Adrenal gland (tissue), 12 donors: ENCODE data around the gene NOL12. TPM values are rescaled to one million over a fixed set of nuclear protein-coding genes. Genes with fewer than 3 reads are reported as not detected.

ENCODE experiments used
- DNase-seq, 7 donors: peaks; one replicate each; pipeline ENCODE4 v3.0.0-alpha.2; 2019 to 2020
- H3K27ac ChIP-seq, 5 donors: fragments of 200-600 bp; sonication (generic) in 4 of 5; 1 replicate in 3 of 5; 2 replicates in 2 of 5; pipeline versions ENCODE4 v1.5.1 to v1.8.0; 2016 to 2020; ENCODE audit warnings: mild to moderate bottlenecking in 1 of 5
- H3K27me3 ChIP-seq: fragments of 200-600 bp; 2 replicates; pipeline ENCODE4 v1.8.0; 2021
- H3K36me3 ChIP-seq, 2 donors: fragments of 200-600 bp; replicated peaks in 1 of 2; 1 replicate in 1 of 2; 2 replicates in 1 of 2; pipeline versions ENCODE4 v1.5.1 to v1.8.0; 2018 to 2022
- H3K4me1 ChIP-seq, 2 donors: fragments of 200-600 bp; replicated peaks in 1 of 2; 1 replicate in 1 of 2; 2 replicates in 1 of 2; pipeline versions ENCODE4 v1.5.1 to v1.8.0; 2018 to 2021
- H3K4me3 ChIP-seq, 4 donors: fragments of 200-600 bp; sonication (generic) in 3 of 4; one replicate each; pipeline ENCODE4 v1.5.1; 2016 to 2018
- H3K9me3 ChIP-seq, 3 donors: fragments of 200-600 bp; sonication (generic) in 1 of 3; replicated peaks in 1 of 3; 1 replicate in 2 of 3; 2 replicates in 1 of 3; pipeline versions ENCODE4 v1.5.1 to v1.8.0; 2016 to 2021
- POLR2A ChIP-seq, 2 donors: fragments of 450-650 bp; IDR thresholded peaks; one replicate each; pipeline ENCODE4 v1.6.1; 2017; ENCODE audit warnings: antibody characterized with exemption in 2 of 2, mild to moderate bottlenecking in 2 of 2, moderate library complexity in 1 of 2
- WGBS, 4 donors: extraction: QIAGEN DNeasy Blood & Tissue Kit in 2 of 4; methylation state at CpG; one replicate each; pipeline versions ENCODE4 v1.1.5 to v1.1.7; 2013 to 2017; 5-methylcytosine and 5-hydroxymethylcytosine counted together
- intact Hi-C, 2 donors: fragments of 100-400 bp; cut with DNase I; formaldehyde crosslinking; loops; one replicate each; pipeline versions ENCODE4 v1.14.1 to v1.15.0; 2022 to 2023
- polyA plus RNA-seq, 3 donors: library from polyadenylated mRNA; stranded (reverse); fragments of 200-250 nt in 2 of 3; fragments of 350-450 nt in 1 of 3; fragmentation: Illumina TruSeq in 1 of 3; extraction: RNeasy Lipid Tissue Mini Kit (QIAGEN cat#74804) in 1 of 3; gene quantifications; one replicate each; pipeline ENCODE4 v1.2.3, GENCODE V29; 2013 to 2014
- total RNA-seq, 9 donors: library from RNA; depleted of rRNA in 4 of 9; stranded (reverse); fragments of >200 nt in 4 of 9; fragments of 120-200 nt in 1 of 9; fragmentation: NEBNext Ultra II Directional in 1 of 9; extraction: Animal tissue kit (Norgen Biotek cat#: 25700) in 1 of 9; gene quantifications; one replicate each; pipeline versions ENCODE4 v1.1.0 to v1.2.4, GENCODE V29; 2013 to 2023
- TF ChIP-seq, protein P1 (sequence below), 6 experiments: fragments of 450-650 bp in 4 of 6; fragments of 200-600 bp in 2 of 6; sonication (generic) in 1 of 6; IDR thresholded peaks; 1 replicate in 5 of 6; 2 replicates in 1 of 6; pipeline versions ENCODE4 v1.5.1 to v1.8.0; 2016 to 2021; ENCODE audit warnings: antibody characterized with exemption in 6 of 6, mild to moderate bottlenecking in 2 of 6, moderate library complexity in 1 of 6
- donor health status: healthy with polysubstance abuse.
- donor health status: Bipolar disorder and iron deficiency.
- donor health status: DM: yes; HTN: yes; CAD: no.
- donor health status: DM: no; HTN: no; CAD: no.
- donor health status: DM: no; HTN: no; CAD: no.
- donor health status: DM: yes; HTN: yes; CAD: no.

Gene NOL12
- total and polyA plus RNA-seq, 12 donors = 23.2 to 90.7 (median 39.3) TPM

DNA sequence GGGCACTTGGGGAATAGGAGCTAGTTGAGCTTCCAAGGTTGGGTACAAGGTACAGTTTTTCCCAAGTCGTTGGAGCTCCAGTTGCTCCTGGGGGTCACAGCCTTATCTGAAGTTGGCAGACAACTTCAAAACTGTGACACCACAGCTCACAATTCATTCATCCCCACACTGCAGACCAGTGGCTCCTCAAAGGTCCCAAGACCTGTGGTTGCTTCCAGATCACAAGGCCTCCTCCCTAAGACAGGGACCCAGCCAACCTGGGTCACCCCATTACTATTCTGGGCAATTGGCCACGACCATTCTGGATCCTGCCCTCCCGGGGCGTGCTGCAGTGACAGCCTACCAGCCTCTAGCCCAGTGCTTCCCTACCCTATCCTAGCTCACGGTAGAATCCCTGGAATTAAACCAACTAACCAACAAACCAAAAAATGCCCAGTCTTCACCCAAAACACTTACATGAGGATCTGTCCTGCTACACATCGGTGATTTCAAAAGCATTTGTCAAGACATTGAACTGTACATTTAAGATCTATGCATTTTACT, 28.5 kb upstream of the NOL12 start:
- peak overlapping the region in 4 of 5 donors; percentile 41 to 88 (median 75) for H3K27ac ChIP-seq
- WGBS, 4 donors = 5 to 11% (median 8%) methylated on average over 5 to 6 of the region's 6 CpGs
- peak overlapping the region in 2 of 4 donors; percentile 16 to 50 for H3K4me3 ChIP-seq
- no peaks in the 10 kb centered on the region for H3K27me3 ChIP-seq
- H3K36me3 ChIP-seq = peaks cover 0 to 9% of the 10 kb centered on the region in 2 donors
- H3K4me1 ChIP-seq = peaks cover 31 to 41% of the 10 kb centered on the region in 2 donors
- no peaks in the 10 kb centered on the region for H3K9me3 ChIP-seq
- intact Hi-C loops = no loop called here
- TF ChIP-seq, protein P1, sequence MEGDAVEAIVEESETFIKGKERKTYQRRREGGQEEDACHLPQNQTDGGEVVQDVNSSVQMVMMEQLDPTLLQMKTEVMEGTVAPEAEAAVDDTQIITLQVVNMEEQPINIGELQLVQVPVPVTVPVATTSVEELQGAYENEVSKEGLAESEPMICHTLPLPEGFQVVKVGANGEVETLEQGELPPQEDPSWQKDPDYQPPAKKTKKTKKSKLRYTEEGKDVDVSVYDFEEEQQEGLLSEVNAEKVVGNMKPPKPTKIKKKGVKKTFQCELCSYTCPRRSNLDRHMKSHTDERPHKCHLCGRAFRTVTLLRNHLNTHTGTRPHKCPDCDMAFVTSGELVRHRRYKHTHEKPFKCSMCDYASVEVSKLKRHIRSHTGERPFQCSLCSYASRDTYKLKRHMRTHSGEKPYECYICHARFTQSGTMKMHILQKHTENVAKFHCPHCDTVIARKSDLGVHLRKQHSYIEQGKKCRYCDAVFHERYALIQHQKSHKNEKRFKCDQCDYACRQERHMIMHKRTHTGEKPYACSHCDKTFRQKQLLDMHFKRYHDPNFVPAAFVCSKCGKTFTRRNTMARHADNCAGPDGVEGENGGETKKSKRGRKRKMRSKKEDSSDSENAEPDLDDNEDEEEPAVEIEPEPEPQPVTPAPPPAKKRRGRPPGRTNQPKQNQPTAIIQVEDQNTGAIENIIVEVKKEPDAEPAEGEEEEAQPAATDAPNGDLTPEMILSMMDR (IDR thresholded peaks at IDR 0.05) = no peak
- no peak for TF ChIP-seq POLR2A (IDR thresholded peaks at IDR 0.05)
- peak in 2 of 7 donors; percentile 44 to 46 for DNase-seq

GRCh38 chr22:37658133-37659065, 27.7 kb upstream of the NOL12 start, which contains the start of gene PDXP:
Gene PDXP (plus strand): TSS chr22:37658723. CDS start chr22:37658783, 60 bp downstream.
- peak within 1 kb of the TSS in 3 of 4 donors; percentile 33 to 78 (median 56) for H3K4me3 ChIP-seq
- no peaks in the 10 kb centered on the region for H3K9me3 ChIP-seq
- H3K36me3 ChIP-seq = peaks cover 0 to 2% of the 10 kb centered on the region in 2 donors
- H3K27ac ChIP-seq = peak within 1 kb of the TSS in 4 of 5 donors; percentile 49 to 89 (median 80)
- intact Hi-C loops = no loop called here
- WGBS, 4 donors = 0 to 1% (median 0%) methylated on average over 14 to 101 of the region's 101 CpGs
- H3K4me1 ChIP-seq = peaks cover 31 to 41% of the 10 kb centered on the region in 2 donors
- peak; percentile 99 to 100 (median 100) for DNase-seq
- TF ChIP-seq POLR2A (IDR thresholded peaks at IDR 0.05) = peak; percentile 76 to 83
- TF ChIP-seq, protein P1 (IDR thresholded peaks at IDR 0.05) = no peak
- H3K27me3 ChIP-seq = no peaks in the 10 kb centered on the region

DNA sequence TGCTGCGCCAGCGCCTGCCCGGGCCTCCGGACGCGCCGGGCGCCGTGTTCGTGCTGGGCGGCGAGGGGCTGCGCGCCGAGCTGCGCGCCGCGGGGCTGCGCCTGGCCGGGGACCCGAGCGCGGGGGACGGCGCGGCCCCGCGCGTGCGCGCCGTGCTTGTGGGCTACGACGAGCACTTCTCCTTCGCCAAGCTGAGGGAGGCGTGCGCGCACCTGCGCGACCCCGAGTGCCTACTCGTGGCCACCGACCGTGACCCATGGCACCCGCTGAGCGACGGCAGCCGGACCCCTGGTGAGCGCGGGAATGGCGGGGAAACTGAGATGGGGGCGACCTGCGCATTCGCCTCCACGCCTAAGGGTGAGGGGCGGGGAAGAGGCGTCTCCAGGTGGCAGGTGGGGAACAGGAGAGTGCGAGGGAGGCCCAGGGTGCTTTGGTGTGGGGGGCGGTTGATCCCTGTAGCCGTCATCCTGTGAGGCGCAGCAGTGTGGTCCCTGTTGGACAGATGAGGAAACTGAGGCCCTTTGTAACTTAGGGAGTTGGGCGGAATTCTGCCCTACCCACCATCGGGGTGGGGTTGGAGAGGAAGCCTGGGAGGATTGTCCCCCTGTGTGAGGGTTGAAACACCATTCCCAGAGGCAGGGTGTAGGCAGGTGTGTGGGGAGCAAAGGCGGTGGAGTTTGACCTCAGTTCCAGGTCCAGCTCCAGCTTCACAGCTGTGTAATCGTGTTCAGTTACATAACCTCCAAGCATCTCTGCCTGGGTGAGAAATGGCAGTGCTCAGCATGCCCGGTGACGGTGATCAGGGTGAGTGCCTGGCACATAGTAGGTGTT, 26.9 kb upstream of the NOL12 start:
- peaks cover 31 to 41% of the 10 kb centered on the region in 2 donors for H3K4me1 ChIP-seq
- intact Hi-C loops = no loop called here
- H3K4me3 ChIP-seq = peak overlapping the region in 3 of 4 donors; percentile 33 to 78 (median 56)
- H3K27ac ChIP-seq = peak overlapping the region in 4 of 5 donors; percentile 46 to 89 (median 80)
- DNase-seq = no peak
- TF ChIP-seq POLR2A (IDR thresholded peaks at IDR 0.05) = no peak
- TF ChIP-seq, protein P1 (IDR thresholded peaks at IDR 0.05) = no peak
- H3K9me3 ChIP-seq = no peaks in the 10 kb centered on the region
- 1 to 9% (median 4%) methylated on average over 7 to 68 of the region's 68 CpGs for WGBS, 4 donors
- H3K27me3 ChIP-seq = no peaks in the 10 kb centered on the region
- H3K36me3 ChIP-seq = no peaks in the 10 kb centered on the region
